Muscle layer of duodenum (tissue), 2 donors: ENCODE measurements around the gene NFATC2.
A peak's percentile ranks its signal among the peaks of the same experiment; 100 is the strongest.
"Not testable (repeated sequence)": the region's sequence is repeated elsewhere in the genome, so short reads cannot be mapped to it uniquely, and the experiment has no call there.

ENCODE experiments used
- H3K27ac ChIP-seq: one replicate; pipeline ENCODE4 v1.7.0; 2013; ENCODE audit warnings: mild to moderate bottlenecking, low read length
- H3K27me3 ChIP-seq: one replicate; pipeline ENCODE4 v1.7.0; 2013; ENCODE audit warnings: low read depth, mild to moderate bottlenecking, control low read depth, low read length
- H3K36me3 ChIP-seq, 2 donors: one replicate each; pipeline ENCODE4 v1.7.0; 2013; ENCODE audit warnings: low read length in 2 of 2, control low read depth in 1 of 2, mild to moderate bottlenecking in 1 of 2; ENCODE audit not compliant: insufficient read depth in 2 of 2, control insufficient read depth in 1 of 2
- H3K4me1 ChIP-seq, 2 donors: one replicate each; pipeline ENCODE4 v1.7.0; 2013; ENCODE audit warnings: low read length in 2 of 2, mild to moderate bottlenecking in 2 of 2, control low read depth in 1 of 2, moderate library complexity in 1 of 2; ENCODE audit not compliant: insufficient read depth in 2 of 2, control insufficient read depth in 1 of 2
- H3K4me3 ChIP-seq, 2 donors: one replicate each; pipeline ENCODE4 v1.7.0; 2013; ENCODE audit warnings: low read length in 2 of 2, low read depth in 1 of 2, mild to moderate bottlenecking in 1 of 2
- H3K9me3 ChIP-seq, 2 donors: one replicate each; pipeline ENCODE4 v1.7.0; 2013; ENCODE audit warnings: low read length in 2 of 2, control low read depth in 1 of 2, mild to moderate bottlenecking in 1 of 2; ENCODE audit not compliant: control insufficient read depth in 1 of 2
- donor health status: healthy.

Gene NFATC2

GRCh38 chr20:51551186-51551585 lies 8.7 kb upstream of the NFATC2 start:
- no peak overlapping the region for H3K27ac ChIP-seq
- no peaks in the 10 kb centered on the region for H3K4me1 ChIP-seq
- H3K9me3 ChIP-seq: no peaks in the 10 kb centered on the region
- no peak overlapping the region for H3K4me3 ChIP-seq
- no peaks in the 10 kb centered on the region for H3K27me3 ChIP-seq
- H3K36me3 ChIP-seq: no peaks in the 10 kb centered on the region

DNA sequence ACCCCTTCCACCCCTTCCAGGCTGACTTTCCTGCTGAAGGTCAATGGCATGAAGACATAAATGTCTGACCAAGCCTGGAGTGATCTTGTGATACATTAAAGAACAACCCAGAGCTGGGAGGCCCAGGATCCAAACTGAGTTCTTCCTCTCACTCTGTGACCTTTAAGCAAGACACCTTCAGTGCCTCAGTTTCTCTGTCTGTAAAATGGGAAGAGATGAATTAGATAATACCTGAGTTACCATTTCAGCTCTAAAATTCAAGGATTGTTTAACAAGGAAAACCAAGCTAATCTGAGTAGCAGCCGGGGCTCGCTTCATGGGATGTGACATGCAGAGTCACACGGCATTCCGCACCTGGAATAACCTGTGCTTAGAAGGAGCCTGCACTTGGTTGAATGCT lies 7.0 kb upstream of the NFATC2 start:
- H3K9me3 ChIP-seq: no peaks in the 10 kb centered on the region
- no peaks in the 10 kb centered on the region for H3K4me1 ChIP-seq
- no peak overlapping the region for H3K27ac ChIP-seq
- no peak overlapping the region for H3K4me3 ChIP-seq
- H3K36me3 ChIP-seq: peaks cover 0 to 2% of the 10 kb centered on the region in 2 donors
- no peaks in the 10 kb centered on the region for H3K27me3 ChIP-seq

DNA sequence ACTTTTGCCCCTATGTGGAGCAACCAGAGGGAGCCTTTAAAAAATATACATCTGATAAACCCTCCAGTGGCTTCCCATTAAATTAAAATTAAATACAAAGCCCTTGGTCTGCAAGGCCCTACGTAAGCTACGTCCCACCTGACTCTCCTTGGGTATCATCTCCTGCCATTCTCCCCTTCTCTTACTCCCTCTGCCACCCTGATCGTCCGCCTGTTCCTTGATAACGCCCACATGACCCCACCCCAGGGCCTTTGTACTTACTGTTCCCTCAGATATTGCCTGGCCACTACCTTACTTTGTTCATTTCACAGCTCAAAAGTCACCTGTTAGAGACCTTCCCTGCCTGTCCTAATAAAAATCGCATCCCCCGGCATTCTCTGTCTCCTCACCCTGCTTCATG lies 5.4 kb upstream of the NFATC2 start:
- peaks cover 0 to 2% of the 10 kb centered on the region in 2 donors for H3K36me3 ChIP-seq
- H3K27ac ChIP-seq: no peak overlapping the region
- H3K9me3 ChIP-seq: no peaks in the 10 kb centered on the region
- H3K27me3 ChIP-seq: no peaks in the 10 kb centered on the region
- no peak overlapping the region for H3K4me3 ChIP-seq
- peaks cover 0 to 6% of the 10 kb centered on the region in 2 donors for H3K4me1 ChIP-seq

GRCh38 chr20:51545515-51545914 lies 3.0 kb upstream of the NFATC2 start:
- Histone ChIP-seq H3K4me3 (no peak overlapping the region), H3K4me1 (peaks cover 5 to 27% of the 10 kb centered on the region in 2 donors), H3K27ac (no peak overlapping the region), H3K27me3 (no peaks in the 10 kb centered on the region), H3K9me3 (no peaks in the 10 kb centered on the region), H3K36me3 (peaks cover 0 to 2% of the 10 kb centered on the region in 2 donors)

DNA sequence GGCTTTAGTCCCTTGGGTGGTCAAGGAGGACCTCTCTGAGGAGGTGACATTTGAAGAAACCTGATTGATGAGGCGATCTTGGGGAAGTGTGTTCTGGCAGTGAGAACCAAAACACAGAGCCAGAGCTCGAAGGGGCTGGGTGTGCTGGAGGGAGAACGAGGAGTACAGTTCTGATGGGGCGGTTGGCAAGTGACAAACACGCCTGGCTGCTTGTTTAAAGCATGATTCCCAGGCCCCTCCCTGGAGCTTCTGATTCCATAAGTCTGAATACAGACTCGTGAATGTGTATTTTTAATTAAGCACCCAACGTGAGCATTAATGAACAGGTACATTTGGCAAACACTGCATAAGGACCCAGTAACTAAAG lies 886 bp upstream of the NFATC2 start:
- peaks cover 5 to 28% of the 10 kb centered on the region in 2 donors for H3K4me1 ChIP-seq
- H3K27me3 ChIP-seq: no peaks in the 10 kb centered on the region
- peaks cover 0 to 2% of the 10 kb centered on the region in 2 donors for H3K36me3 ChIP-seq
- no peaks in the 10 kb centered on the region for H3K9me3 ChIP-seq
- H3K4me3 ChIP-seq: peak overlapping the region in 1 of 2 donors; percentile 49
- H3K27ac ChIP-seq: no peak overlapping the region

GRCh38 chr20:51542033-51542570 lies 417 bp downstream of the NFATC2 start:
- no peaks in the 10 kb centered on the region for H3K27me3 ChIP-seq
- H3K36me3 ChIP-seq: peaks cover 0 to 2% of the 10 kb centered on the region in 2 donors
- no peaks in the 10 kb centered on the region for H3K9me3 ChIP-seq
- peak overlapping the region; percentile 83 for H3K27ac ChIP-seq
- H3K4me1 ChIP-seq: peaks cover 5 to 28% of the 10 kb centered on the region in 2 donors
- peak overlapping the region; percentile 34 to 54 for H3K4me3 ChIP-seq

- H3K27me3 ChIP-seq: no peaks in the 10 kb centered on the region
- H3K4me3 ChIP-seq: peak overlapping the region; percentile 34 to 54
- H3K4me1 ChIP-seq: peaks cover 5 to 28% of the 10 kb centered on the region in 2 donors
- peaks cover 0 to 2% of the 10 kb centered on the region in 2 donors for H3K36me3 ChIP-seq
- H3K27ac ChIP-seq: peak overlapping the region; percentile 83
- H3K9me3 ChIP-seq: no peaks in the 10 kb centered on the region
These were observed 1.1 kb downstream of the NFATC2 start for GRCh38 chr20:51541189-51542032.

GRCh38 chr20:51540580-51540979 lies 1.9 kb downstream of the NFATC2 start:
- Histone ChIP-seq H3K36me3 (peaks cover 0 to 2% of the 10 kb centered on the region in 2 donors), H3K4me3 (peak overlapping the region; percentile 34 to 47), H3K4me1 (peaks cover 5 to 28% of the 10 kb centered on the region in 2 donors), H3K9me3 (no peaks in the 10 kb centered on the region), H3K27ac (peak overlapping the region; percentile 83), H3K27me3 (no peaks in the 10 kb centered on the region)

- H3K27me3 ChIP-seq, H3K4me3 ChIP-seq, H3K27ac ChIP-seq, H3K36me3 ChIP-seq, H3K9me3 ChIP-seq: not testable (repeated sequence)
- peaks cover 5 to 28% of the 10 kb centered on the region in 2 donors for H3K4me1 ChIP-seq
These were observed 2.4 kb downstream of the NFATC2 start for GRCh38 chr20:51540074-51540473.

DNA sequence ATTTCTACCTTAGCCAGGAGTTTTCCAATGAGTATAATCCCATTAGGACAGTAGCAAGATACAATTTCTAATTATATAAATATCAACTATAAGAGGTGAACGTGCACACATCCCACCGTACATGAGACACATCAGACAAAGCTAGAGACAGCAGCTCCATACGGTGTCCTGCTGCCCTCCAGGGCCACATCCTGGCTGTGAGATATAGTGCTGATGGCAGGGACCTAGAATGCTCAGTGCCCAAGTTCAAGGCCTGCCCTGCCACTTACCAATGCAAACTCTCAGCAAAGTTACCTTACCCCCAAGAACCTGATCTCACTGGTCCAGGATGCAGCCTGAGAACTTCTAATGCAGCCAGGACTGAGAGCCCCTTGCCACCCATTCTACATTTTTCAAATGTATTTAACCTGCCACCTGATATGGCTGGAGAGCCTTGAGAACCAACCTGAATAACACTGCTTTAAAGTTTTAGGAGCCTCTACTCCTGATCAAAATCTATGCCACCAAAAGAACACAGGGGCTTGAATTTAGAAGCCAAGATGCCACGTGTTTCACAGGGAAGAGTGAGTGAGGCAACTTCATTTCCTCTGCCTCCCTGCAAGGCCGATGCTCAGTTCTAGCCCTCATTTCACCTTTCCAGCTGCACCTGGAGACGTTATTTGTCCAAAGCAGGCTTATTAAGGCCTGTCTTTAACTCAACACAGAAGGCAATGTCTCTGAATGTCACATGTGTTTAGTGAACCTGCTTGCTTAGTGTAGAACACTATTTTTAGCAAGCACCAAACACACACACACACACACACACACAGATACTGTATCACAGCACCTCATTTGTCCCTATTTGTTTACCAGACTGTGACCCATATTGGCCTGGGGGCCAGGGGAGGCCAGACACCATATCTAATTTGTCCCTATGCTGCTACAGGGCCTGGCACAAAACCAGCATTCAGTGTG lies 6.1 kb downstream of the NFATC2 start:
- Histone ChIP-seq H3K4me3 (no peak overlapping the region), H3K36me3 (no peaks in the 10 kb centered on the region), H3K27me3 (no peaks in the 10 kb centered on the region), H3K9me3 (no peaks in the 10 kb centered on the region), H3K27ac (no peak overlapping the region), H3K4me1 (peaks cover 5 to 15% of the 10 kb centered on the region in 2 donors)

GRCh38 chr20:51535674-51536073 lies 6.8 kb downstream of the NFATC2 start:
- no peaks in the 10 kb centered on the region for H3K9me3 ChIP-seq
- no peaks in the 10 kb centered on the region for H3K27me3 ChIP-seq
- H3K36me3 ChIP-seq: no peaks in the 10 kb centered on the region
- no peak overlapping the region for H3K27ac ChIP-seq
- H3K4me3 ChIP-seq: no peak overlapping the region
- peaks cover 1 to 8% of the 10 kb centered on the region in 2 donors for H3K4me1 ChIP-seq
